H54 (cell line): ENCODE data around the gene GAD2.
"Not testable (repeated sequence)": the region's sequence is repeated elsewhere in the genome, so short reads cannot be mapped to it uniquely, and the experiment has no call there.

ENCODE experiments used
- DNase-seq: peaks from one replicate; pipeline ENCODE4 v3.0.0; 2011; ENCODE audit warnings: low spot score, mixed read lengths; ENCODE audit not compliant: insufficient read length
- FAIRE-seq: peaks from 3 replicates; lab custom pipeline; 2011; peaks lifted over from hg19 to GRCh38; lab: Jason Lieb, UNC
- POLR2A ChIP-seq: IDR thresholded peaks from 2 replicates; pipeline ENCODE4 v1.6.1; 2011; ENCODE audit warnings: low read depth, mild to moderate bottlenecking, low read length

The GAD2 gene

DNA sequence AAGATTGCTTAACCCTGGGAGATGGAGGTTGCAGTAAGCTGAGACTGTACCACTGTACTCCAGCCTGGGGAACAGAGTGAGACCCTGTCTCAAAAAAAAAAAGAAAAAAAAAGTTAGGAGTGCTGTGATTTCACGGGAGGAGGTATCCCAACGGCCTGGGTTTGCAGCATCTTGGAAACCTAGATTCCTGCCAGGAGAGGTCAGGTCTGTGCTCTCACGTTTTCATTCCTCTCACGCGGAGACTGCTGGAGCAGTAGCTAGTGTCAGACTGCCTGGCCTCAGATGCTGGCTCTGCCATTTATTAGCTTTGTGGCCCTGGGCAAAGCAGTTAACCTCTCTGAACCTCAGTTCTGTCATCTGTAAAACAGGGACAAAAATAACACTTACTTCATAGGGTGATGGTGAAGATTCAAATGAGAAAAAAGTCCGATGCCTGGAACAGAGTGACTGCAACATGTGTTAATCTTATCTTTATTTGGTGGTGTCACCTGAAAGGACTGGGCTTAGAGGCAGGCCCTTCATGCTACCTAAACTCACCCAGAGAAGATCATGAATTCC lies 94.9 kb downstream of the GAD2 start:
- no peak for FAIRE-seq

DNA sequence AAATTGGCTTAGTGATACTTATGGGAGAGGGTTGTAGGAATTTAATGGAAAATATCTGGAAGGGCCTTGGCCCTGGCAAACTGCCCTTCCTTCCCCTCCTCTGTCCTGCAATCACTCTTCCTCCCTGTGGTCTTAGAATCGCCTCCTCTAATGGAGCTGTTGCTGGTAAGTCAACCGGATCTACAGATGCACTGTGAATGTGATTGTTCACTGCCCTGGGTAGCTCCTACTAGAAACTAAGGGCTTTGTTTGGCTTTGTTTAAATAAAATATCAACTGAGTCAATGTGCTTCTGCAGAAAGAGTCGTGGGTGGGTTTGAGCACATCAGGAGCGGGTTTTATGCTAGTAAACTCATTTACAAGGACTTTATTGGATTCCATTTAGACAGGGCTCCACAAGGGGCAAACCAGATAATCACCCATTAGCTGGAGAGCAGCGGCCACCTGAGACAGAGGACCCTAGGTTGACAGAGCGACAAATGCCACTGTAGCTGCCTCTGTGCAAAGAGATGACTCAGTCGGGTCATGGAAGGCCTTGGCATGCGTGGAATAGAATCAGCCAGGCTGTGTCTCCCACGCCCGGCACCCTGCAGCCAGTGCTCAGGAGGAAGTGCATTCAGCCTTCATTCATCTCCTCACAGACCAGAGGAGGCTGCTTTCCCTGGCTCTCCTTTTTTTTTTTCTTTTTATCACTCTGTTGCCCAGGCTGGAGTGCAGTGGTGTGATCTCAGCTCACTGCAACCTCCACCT lies 97.9 kb downstream of the GAD2 start:
- FAIRE-seq (no peak), DNase-seq (no peak)
- no peak for TF ChIP-seq POLR2A

More for the DNA sequence above, 94.9 kb downstream of the GAD2 start:
- no peak for TF ChIP-seq POLR2A
- DNase-seq = no peak

DNA sequence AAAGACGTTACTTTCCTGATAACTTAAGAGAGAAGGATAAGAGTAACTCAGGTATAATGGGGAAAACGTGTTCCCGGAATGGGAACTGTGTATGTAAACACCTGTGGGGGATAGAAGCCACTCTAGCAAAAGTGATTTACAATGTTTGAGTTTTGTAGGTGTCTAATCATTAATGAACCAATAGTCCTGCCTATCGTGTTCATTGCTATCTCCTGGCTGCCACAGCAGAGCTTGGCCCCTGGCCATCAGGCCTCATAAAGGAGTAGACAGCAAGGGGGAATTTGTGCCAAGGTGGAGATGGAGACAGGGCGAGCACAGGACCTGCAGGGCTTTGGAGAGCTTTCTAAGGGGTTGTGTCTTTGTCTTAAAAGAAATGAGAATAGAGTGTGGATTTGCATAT lies 102.1 kb downstream of the GAD2 start:
- no peak for TF ChIP-seq POLR2A
- DNase-seq (no peak), FAIRE-seq (no peak)

DNA sequence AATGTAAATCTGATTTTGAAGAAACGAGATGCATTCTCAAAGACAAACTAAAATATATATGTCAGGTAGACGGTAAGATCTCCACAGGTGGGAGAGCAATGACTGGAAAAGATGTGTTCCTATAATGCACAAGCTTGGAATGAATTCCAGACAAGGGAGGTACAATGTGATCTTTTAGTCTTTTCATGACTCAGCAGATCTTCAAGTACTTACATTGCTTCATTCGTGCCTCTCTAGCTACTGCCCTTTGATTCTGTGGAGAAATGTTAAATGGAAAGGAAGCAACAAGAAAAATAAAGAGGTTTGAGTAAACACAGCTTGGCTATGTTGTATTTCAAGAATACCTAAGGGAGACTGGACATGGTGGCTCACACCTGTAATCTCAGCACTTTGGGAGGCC lies 106.6 kb downstream of the GAD2 start:
- no peak for DNase-seq
- FAIRE-seq = no peak
- no peak for TF ChIP-seq POLR2A

DNA sequence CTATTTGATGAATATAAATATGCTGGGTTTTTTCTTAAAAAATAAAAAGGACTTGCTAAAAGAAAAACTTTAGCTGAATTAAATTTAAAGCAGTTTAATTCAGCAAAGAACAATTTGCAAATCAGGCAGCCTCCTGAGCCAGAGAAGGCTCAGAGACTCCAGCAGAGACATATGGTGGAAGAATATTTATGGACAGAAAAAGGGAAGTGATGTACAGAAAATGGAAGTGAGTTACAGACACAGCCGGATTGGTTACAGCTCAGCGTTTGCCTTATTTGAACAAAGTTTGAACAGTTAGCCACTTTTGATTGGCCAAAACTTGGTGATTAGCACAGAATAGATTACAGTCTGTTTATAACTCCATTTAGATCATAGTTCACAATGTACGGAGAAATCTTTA lies 110.3 kb downstream of the GAD2 start:
- no peak for TF ChIP-seq POLR2A
- FAIRE-seq = no peak
- DNase-seq = no peak

DNA sequence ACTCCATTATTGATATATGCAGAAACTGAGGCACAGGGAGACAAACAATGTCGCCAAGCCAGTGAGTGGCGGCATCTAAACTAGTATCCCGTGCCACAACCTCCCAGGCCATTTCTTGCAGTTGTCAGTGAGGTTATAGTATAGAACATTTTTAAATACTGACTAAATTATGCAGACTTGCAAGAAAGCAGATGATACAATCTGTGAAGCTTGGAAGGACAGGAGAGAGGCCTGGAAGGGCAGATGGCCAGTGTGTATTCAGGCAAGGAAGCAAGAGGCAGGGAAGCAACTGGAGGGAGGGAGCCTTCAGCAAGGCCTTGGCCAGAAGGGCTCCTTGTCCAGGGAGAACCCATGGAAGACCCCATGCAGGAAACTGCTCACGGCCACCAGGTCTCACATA lies 111.2 kb downstream of the GAD2 start:
- DNase-seq (no peak), FAIRE-seq (no peak)
- TF ChIP-seq POLR2A = no peak

DNA sequence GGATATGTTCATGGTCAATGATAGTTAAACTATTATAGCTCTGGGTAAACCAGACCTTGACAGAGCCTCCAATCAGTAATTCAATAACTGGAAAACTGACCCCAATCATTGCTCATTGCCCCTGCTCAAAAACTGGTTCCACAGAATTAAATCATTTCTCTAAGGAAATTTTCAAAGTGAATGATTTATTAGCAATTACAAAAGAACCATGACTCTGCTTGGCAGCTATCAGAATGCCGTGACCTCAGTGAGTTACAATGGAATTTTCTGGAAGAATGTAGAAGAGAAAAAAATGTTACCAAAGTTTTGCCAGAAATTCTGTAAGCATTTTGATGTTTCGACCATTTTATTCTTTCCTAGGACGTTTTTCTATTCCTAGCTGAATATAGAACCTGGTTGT lies 114.8 kb downstream of the GAD2 start:
- FAIRE-seq = no peak
- DNase-seq = no peak
- no peak for TF ChIP-seq POLR2A

DNA sequence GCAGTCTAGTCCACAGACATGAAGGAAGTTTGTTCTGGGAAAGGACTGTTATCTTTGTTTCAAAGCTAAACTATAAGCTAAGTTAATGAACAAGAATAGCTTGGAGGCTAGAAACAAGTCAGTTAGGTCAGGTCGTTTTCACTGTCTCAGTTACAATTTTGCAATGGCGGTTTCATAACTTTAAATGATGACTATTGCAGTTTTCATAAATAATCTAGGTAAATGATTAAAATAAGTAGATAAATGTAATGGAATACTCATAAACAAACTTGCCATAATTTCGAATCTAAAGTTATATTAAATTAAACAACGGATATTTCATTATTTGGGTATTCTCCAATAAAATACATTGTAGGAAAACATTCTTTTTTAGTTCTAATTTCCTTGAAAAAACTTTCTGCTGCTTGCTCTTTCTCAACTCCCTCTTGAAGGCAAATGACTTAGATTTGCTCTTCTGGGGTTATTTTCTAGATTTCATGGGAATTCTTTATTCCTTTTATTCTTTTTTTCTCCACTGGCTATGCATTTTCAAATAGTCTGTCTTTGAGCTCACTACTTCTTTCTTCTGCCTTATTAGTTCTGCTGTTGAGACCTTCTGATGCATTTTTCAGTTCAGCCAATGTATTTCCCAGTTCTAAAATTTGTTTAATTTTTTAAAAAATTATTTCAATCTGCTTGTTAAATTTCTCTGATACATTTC lies 117.8 kb downstream of the GAD2 start:
- no peak for FAIRE-seq
- no peak for TF ChIP-seq POLR2A
- no peak for DNase-seq

DNA sequence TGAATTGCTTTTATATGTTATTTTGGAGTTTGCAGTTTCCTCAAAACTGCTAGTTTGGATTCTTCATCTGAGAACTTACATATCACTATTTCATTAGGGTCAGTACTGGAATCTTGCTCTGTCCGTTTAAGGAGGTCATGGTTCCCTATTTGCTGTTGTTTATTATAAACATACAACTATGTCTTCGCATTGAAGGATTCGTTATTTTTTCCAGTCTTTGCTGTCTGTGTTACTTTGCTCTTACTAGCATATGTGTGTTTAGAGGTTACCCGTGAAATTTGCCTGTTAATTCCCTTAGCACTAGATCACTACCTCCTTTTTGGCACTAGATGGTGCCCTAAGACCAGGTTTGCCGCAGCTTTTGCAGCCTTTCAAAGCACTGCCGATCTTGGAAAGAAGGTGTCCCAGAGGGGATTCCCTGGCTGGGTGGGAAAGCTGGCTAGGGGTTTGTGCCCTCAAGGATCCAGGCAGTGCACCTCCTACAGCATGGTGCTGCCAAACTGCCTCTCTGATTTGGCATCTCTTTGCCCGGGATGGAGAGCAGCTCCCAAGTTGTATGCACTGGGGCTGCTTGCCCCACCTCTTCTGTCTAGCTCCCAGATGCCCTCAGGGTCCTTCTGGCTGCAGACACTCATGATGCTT lies 118.5 kb downstream of the GAD2 start:
- no peak for TF ChIP-seq POLR2A
- FAIRE-seq (peak; percentile 95), DNase-seq (peak; percentile 30)

DNA sequence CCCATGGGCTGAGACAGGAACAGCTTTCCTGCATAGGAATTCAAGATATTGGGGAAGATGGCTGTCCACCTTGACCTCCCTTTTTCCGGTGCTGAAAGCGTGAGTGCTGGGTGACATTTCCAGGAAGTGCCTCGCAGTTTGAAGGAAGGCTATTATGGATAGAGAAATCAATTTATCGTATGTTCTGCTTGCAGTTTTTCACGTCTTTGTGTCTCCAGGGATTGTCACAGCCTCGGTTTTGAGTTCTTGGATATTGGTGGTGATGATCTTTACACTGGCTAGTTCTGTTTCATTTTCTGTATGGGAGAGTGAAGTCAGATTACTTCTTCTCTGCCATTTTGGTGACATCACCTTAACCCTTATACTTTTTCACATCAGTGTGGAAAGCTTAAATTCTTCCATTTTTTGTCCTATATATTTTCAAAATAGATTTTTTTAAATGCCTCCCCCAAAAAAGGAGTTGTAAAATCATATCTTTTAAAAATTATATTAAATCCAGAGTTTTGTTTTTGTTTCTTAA lies 119.1 kb downstream of the GAD2 start:
- no peak for FAIRE-seq
- DNase-seq = no peak
- no peak for TF ChIP-seq POLR2A

DNA sequence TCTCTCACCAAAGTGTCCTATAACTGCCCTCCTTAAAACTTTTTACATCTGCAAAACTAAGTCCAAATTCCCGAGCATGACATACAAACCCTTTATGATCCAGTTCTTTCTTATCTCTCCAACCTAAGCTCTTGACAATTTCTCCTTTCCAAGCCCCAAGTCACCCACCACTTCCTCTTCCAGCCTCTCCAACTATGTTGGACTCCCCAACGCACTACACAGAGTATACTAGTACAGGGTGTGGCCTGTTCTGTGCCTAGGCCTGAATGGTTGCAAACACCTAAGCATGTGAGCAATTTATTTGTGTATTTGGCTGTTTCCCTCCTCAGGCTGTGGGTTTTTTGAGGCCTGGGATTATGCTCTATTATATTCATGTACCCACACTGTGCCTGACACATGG lies 120.4 kb downstream of the GAD2 start:
- no peak for TF ChIP-seq POLR2A
- no peak for DNase-seq
- FAIRE-seq = no peak

DNA sequence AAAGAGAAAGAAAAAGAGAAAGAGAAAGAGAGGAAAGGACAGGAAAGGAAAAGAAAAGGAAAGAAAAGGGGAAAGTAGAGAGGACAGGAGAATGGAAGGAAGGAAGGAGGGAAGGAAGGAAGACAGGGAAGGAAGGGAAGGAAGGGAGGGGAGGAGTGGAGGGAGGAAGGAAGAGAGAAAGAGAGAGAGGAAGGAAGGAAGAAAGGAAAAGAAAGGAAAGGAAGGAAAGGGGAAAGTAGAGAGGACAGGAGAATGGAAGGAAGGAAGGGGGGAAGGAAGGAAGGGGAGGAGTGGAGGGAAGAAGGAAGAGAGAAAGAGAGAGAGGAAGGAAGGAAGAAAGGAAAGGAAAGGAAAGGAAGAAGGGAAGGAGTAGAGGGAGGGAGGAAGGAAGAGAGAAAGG lies 125.1 kb downstream of the GAD2 start:
- TF ChIP-seq POLR2A = no peak
- FAIRE-seq = no peak
- DNase-seq = no peak

DNA sequence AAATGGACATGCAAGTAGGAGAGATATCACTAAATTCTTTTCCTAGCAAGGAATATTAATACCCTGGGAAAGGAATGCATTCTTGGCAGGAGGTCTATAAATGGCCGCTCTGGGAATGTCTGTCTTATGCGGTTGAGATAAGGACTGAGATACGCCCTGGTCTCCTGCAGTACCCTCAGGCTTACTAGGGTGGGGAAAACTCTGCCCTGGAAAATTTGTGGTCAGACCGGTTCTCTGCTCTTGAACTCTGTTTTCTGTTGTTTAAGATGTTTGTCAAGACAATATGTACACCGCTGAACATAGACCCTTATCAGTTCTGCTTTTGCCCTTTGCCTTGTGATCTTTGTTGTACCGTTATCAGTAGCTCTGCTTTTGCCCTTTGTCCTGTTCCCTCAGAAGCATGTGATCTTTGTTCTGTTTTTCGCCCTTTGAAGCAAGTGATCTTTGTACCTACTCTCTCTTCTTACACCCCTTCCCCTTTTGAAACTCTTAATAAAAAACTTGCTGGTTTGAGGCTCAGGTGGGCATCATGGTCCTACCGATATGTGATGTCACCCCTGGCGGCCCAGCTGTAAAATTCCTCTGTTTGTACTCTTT lies 132.3 kb downstream of the GAD2 start:
- DNase-seq, FAIRE-seq: not testable (repeated sequence)
